ENCODE measurements around the gene STARD9.
"Not testable (repeated sequence)": the region's sequence is repeated elsewhere in the genome, so short reads cannot be mapped to it uniquely, and the experiment has no call there.

STARD9 gene

GRCh38 chr15:42628761-42629160 lies 53.4 kb downstream of the STARD9 start:
- DNase-seq: no peak

- no peak for DNase-seq
Observed at GRCh38 chr15:42632105-42632675, 56.8 kb downstream of the STARD9 start.

GRCh38 chr15:42640109-42640508 lies 64.7 kb downstream of the STARD9 start:
- DNase-seq: no peak

- peak; percentile 16 to 57 (median 48) for DNase-seq
Observed at GRCh38 chr15:42650208-42651066, 75.0 kb downstream of the STARD9 start.

GRCh38 chr15:42665827-42666226 lies 90.4 kb downstream of the STARD9 start:
- DNase-seq: no peak

GRCh38 chr15:42667855-42668254 lies 92.4 kb downstream of the STARD9 start:
- DNase-seq: no peak

GRCh38 chr15:42670451-42670850 lies 95.0 kb downstream of the STARD9 start:
- no peak for DNase-seq

- no peak for DNase-seq
Observed at GRCh38 chr15:42672444-42672843, 97.0 kb downstream of the STARD9 start.

GRCh38 chr15:42674472-42674871 lies 99.1 kb downstream of the STARD9 start:
- DNase-seq: no peak

GRCh38 chr15:42675021-42675420 lies 99.6 kb downstream of the STARD9 start:
- no peak for DNase-seq

GRCh38 chr15:42679285-42680141 lies 104.1 kb downstream of the STARD9 start:
- no peak for DNase-seq

GRCh38 chr15:42680142-42680482 lies 104.7 kb downstream of the STARD9 start:
- DNase-seq: not testable (repeated sequence)

- no peak for DNase-seq
Observed at GRCh38 chr15:42681119-42681518, 105.7 kb downstream of the STARD9 start.

- no peak for DNase-seq
Observed at GRCh38 chr15:42686281-42686680, 110.9 kb downstream of the STARD9 start.

GRCh38 chr15:42687740-42688139 lies 112.3 kb downstream of the STARD9 start:
- no peak for DNase-seq

- DNase-seq: no peak
Observed at GRCh38 chr15:42688301-42688700, 112.9 kb downstream of the STARD9 start.

- DNase-seq: no peak
Observed at GRCh38 chr15:42691308-42691707, 115.9 kb downstream of the STARD9 start.

- DNase-seq: no peak
Observed at GRCh38 chr15:42691770-42692169, 116.4 kb downstream of the STARD9 start.

GRCh38 chr15:42692536-42692935 lies 117.1 kb downstream of the STARD9 start:
- DNase-seq: no peak

GRCh38 chr15:42692997-42693396 lies 117.6 kb downstream of the STARD9 start:
- DNase-seq: no peak

- DNase-seq: no peak
Observed at GRCh38 chr15:42693496-42693895, 118.1 kb downstream of the STARD9 start.

- DNase-seq: no peak
Observed at GRCh38 chr15:42693942-42694341, 118.5 kb downstream of the STARD9 start.

GRCh38 chr15:42694398-42694797 lies 119.0 kb downstream of the STARD9 start:
- no peak for DNase-seq
